ENCODE data around the gene UFSP1.

UFSP1 gene

GRCh38 chr7:100893910-100894721 is 4.6 kb upstream of the UFSP1 start:
- Histone ChIP-seq H3K79me1 (ENCODE audit: low read depth, low read length) (no peaks in the 10 kb centered on the region), H3K4ac (ENCODE audit: low read length) (peak overlapping the region; percentile 76), H2BK15ac (ENCODE audit: low read length) (peak overlapping the region; percentile 100), H4K8ac (ENCODE audit: low read depth, low read length) (peak overlapping the region; percentile 10), H2AFZ (ENCODE audit: low read length) (peak overlapping the region; percentile 95), H3K23ac (ENCODE audit: low read depth, low read length, poor library complexity) (peak overlapping the region; percentile 70), H2BK5ac (ENCODE audit: low read length) (peak overlapping the region; percentile 75), H3K27ac (replicated peaks; ENCODE audit: low read length) (peak overlapping the region; percentile 7), H3K36me3 (replicated peaks in 1 of 2; ENCODE audit: control insufficient read depth in 2 of 2, insufficient read depth in 2 of 2, low read length in 2 of 2) (no peaks in the 10 kb centered on the region), H2BK120ac (ENCODE audit: low read depth, low read length) (no peak overlapping the region), H3K27me3 (ENCODE audit: control insufficient read depth in 3 of 3, insufficient read depth in 3 of 3, low read depth in 1 of 3, low read length in 3 of 3) (peaks cover 15 to 26% (median 21%) of the 10 kb centered on the region in 3 experiments), H3K14ac (ENCODE audit: low read length) (peak overlapping the region; percentile 71), H2AK5ac (ENCODE audit: low read depth, low read length) (peak overlapping the region; percentile 89), H3K9ac (ENCODE audit: low read depth, low read length, poor library complexity) (peak overlapping the region; percentile 60), H3K4me3 (ENCODE audit: low read length in 2 of 2) (peak overlapping the region in 1 of 2 donors; percentile 52), H3K4me2 (ENCODE audit: insufficient read depth, low read length, poor library complexity, severe bottlenecking) (peak overlapping the region; percentile 89), H3K18ac (ENCODE audit: low read length) (peak overlapping the region; percentile 90), H3K4me1 (ENCODE audit: control insufficient read depth in 2 of 2, insufficient read depth in 1 of 2, low read depth in 1 of 2, low read length in 2 of 2) (peaks cover 26 to 27% of the 10 kb centered on the region in 2 donors), H2BK12ac (ENCODE audit: low read length) (peak overlapping the region; percentile 99), H4K91ac (ENCODE audit: low read depth, low read length, poor library complexity) (no peak overlapping the region), H3K9me3 (replicated peaks in 1 of 2; ENCODE audit: control insufficient read depth in 2 of 2, insufficient read depth in 1 of 2, low read depth in 1 of 2, low read length in 2 of 2) (no peaks in the 10 kb centered on the region)
- DNase-seq (ENCODE audit: low spot score), result no peak
- WGBS, 2 donors (ENCODE audit: extremely low coverage in 2 of 2, insufficient read length in 2 of 2, insufficient replicate concordance in 1 of 2), result no CpG with 5 or more reads among the region's 40 CpGs

DNA sequence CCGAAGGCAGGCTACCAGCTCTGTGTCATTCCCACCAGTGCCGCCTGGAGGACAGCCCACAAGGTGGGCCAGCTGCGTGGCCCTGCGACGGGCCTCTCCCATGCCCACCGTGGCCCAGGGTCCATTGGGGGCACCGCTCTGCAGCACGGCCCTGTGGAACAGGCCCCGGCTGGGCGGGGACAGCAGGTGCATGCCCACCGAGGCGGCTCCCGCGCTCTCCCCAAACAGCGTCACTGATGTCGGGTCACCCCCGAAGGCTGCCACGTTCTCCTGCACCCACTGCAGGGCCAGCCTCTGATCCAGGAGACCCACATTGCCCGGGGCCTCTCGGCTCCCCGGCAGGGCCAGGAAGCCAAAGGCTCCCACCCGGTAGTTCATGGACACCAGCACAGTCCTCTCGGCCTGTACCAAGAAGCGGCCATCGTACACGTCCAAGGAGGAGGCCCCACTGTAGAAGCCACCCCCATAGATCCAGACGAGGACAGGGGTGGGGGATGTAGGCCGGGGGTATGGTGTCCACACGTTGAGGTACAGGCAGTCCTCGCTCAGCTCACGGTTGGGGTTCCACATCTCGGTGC is 3.9 kb upstream of the UFSP1 start:
- Histone ChIP-seq H4K91ac (ENCODE audit: low read depth, low read length, poor library complexity) (no peak overlapping the region), H3K9ac (ENCODE audit: low read depth, low read length, poor library complexity) (peak overlapping the region; percentile 25), H3K18ac (ENCODE audit: low read length) (peak overlapping the region; percentile 87), H4K8ac (ENCODE audit: low read depth, low read length) (no peak overlapping the region), H2AK5ac (ENCODE audit: low read depth, low read length) (peak overlapping the region; percentile 89), H3K36me3 (replicated peaks in 1 of 2; ENCODE audit: control insufficient read depth in 2 of 2, insufficient read depth in 2 of 2, low read length in 2 of 2) (peaks cover 4 to 6% of the 10 kb centered on the region in 2 donors), H3K27ac (replicated peaks; ENCODE audit: low read length) (no peak overlapping the region), H2BK12ac (ENCODE audit: low read length) (peak overlapping the region; percentile 46), H3K23ac (ENCODE audit: low read depth, low read length, poor library complexity) (peak overlapping the region; percentile 70), H2BK5ac (ENCODE audit: low read length) (no peak overlapping the region), H2BK120ac (ENCODE audit: low read depth, low read length) (no peak overlapping the region), H3K27me3 (ENCODE audit: control insufficient read depth in 3 of 3, insufficient read depth in 3 of 3, low read depth in 1 of 3, low read length in 3 of 3) (peaks cover 15 to 26% (median 21%) of the 10 kb centered on the region in 3 experiments), H3K14ac (ENCODE audit: low read length) (no peak overlapping the region), H3K4me1 (ENCODE audit: control insufficient read depth in 2 of 2, insufficient read depth in 1 of 2, low read depth in 1 of 2, low read length in 2 of 2) (peaks cover 31 to 33% of the 10 kb centered on the region in 2 donors), H3K4ac (ENCODE audit: low read length) (no peak overlapping the region), H3K4me2 (ENCODE audit: insufficient read depth, low read length, poor library complexity, severe bottlenecking) (peak overlapping the region; percentile 14), H2BK15ac (ENCODE audit: low read length) (peak overlapping the region; percentile 100), H3K9me3 (replicated peaks in 1 of 2; ENCODE audit: control insufficient read depth in 2 of 2, insufficient read depth in 1 of 2, low read depth in 1 of 2, low read length in 2 of 2) (no peaks in the 10 kb centered on the region), H3K4me3 (ENCODE audit: low read length in 2 of 2) (no peak overlapping the region), H2AFZ (ENCODE audit: low read length) (no peak overlapping the region), H3K79me1 (ENCODE audit: low read depth, low read length) (no peaks in the 10 kb centered on the region)
- no peak for DNase-seq (ENCODE audit: low spot score)
- WGBS, 2 donors (ENCODE audit: extremely low coverage in 2 of 2, insufficient read length in 2 of 2, insufficient replicate concordance in 1 of 2), result no CpG with 5 or more reads among the region's 32 CpGs

DNA sequence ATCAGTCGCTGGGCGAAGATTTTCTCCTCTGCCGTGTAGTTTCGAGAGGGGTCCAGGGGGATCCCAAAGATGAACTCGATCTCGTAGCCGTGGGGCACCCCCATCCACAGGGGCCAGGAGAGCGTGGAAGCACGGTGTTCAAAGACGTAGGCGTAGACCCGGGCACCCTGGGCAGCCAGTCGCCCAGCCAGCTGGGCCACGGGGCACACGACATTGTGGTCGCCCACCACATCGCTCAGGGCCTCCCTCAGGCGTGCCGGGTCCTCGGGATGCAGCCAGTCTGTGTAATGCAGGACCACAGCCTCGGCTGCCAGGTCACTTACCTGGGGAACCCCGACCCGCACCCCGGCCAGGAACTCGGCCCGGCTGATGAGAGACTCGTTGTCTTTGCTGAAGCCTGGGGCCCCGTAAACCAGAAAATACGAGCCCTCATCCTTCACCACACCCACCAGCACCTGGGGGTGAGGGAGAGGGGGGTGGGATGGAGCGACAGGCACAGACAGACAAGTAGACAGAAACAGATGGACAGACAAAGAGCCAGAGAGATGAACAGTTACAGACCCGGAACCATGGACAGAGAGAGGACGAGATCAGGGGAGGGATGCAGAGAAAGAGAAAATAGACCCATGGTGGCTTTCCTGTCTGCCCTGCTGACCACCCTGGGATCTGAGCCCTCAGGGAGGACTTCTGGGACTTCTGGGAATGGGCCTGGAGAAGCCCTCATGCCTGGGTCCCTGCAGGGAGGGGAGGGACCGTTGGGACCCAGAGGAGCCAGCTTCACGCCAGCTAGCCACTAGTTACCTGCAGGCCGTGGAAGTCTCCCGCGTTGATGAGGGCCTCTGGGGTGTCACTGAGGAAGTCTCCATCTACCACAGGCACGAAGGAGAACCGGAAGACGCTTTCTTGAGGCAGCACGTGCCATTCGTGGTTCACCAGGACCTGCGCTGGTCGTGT is 3.1 kb upstream of the UFSP1 start:
- Histone ChIP-seq H3K18ac (ENCODE audit: low read length) (peak overlapping the region; percentile 68), H3K9ac (ENCODE audit: low read depth, low read length, poor library complexity) (peak overlapping the region; percentile 25), H3K4me3 (ENCODE audit: low read length in 2 of 2) (no peak overlapping the region), H3K23ac (ENCODE audit: low read depth, low read length, poor library complexity) (peak overlapping the region; percentile 70), H3K4ac (ENCODE audit: low read length) (no peak overlapping the region), H3K27ac (replicated peaks; ENCODE audit: low read length) (no peak overlapping the region), H4K8ac (ENCODE audit: low read depth, low read length) (no peak overlapping the region), H3K27me3 (ENCODE audit: control insufficient read depth in 3 of 3, insufficient read depth in 3 of 3, low read depth in 1 of 3, low read length in 3 of 3) (peaks cover 15 to 23% (median 15%) of the 10 kb centered on the region in 3 experiments), H3K4me1 (ENCODE audit: control insufficient read depth in 2 of 2, insufficient read depth in 1 of 2, low read depth in 1 of 2, low read length in 2 of 2) (peaks cover 33% of the 10 kb centered on the region in 2 donors), H2BK120ac (ENCODE audit: low read depth, low read length) (peak overlapping the region; percentile 2), H3K4me2 (ENCODE audit: insufficient read depth, low read length, poor library complexity, severe bottlenecking) (no peak overlapping the region), H3K9me3 (replicated peaks in 1 of 2; ENCODE audit: control insufficient read depth in 2 of 2, insufficient read depth in 1 of 2, low read depth in 1 of 2, low read length in 2 of 2) (no peaks in the 10 kb centered on the region), H2BK5ac (ENCODE audit: low read length) (peak overlapping the region; percentile 0), H3K36me3 (replicated peaks in 1 of 2; ENCODE audit: control insufficient read depth in 2 of 2, insufficient read depth in 2 of 2, low read length in 2 of 2) (peaks cover 10 to 14% of the 10 kb centered on the region in 2 donors), H2AFZ (ENCODE audit: low read length) (no peak overlapping the region), H3K79me1 (ENCODE audit: low read depth, low read length) (no peaks in the 10 kb centered on the region), H3K14ac (ENCODE audit: low read length) (no peak overlapping the region), H4K91ac (ENCODE audit: low read depth, low read length, poor library complexity) (no peak overlapping the region), H2BK15ac (ENCODE audit: low read length) (peak overlapping the region; percentile 100), H2BK12ac (ENCODE audit: low read length) (peak overlapping the region; percentile 59), H2AK5ac (ENCODE audit: low read depth, low read length) (peak overlapping the region; percentile 89)
- no peak for DNase-seq (ENCODE audit: low spot score)
- no CpG with 5 or more reads among the region's 44 CpGs for WGBS, 2 donors (ENCODE audit: extremely low coverage in 2 of 2, insufficient read length in 2 of 2, insufficient replicate concordance in 1 of 2)

All from neuronal stem cell (in vitro differentiated cells).